NB4 (cell line): ENCODE measurements around the gene AXL.

Experiments used
- POLR2A ChIP-seq: IDR thresholded peaks from 2 replicates; pipeline ENCODE4 v1.6.1; 2011; ENCODE audit warnings: mild to moderate bottlenecking; ENCODE audit not compliant: insufficient read length; ENCODE audit errors: extremely low read depth
- TF ChIP-seq, protein P1 (sequence below): IDR thresholded peaks from one replicate; pipeline ENCODE4 v1.5.1; 2012; ENCODE audit warnings: low read depth, low read length

GRCh38 chr19:41303954-41304353, 84.9 kb downstream of the AXL start:
- no peak for TF ChIP-seq POLR2A
- TF ChIP-seq, protein P1, sequence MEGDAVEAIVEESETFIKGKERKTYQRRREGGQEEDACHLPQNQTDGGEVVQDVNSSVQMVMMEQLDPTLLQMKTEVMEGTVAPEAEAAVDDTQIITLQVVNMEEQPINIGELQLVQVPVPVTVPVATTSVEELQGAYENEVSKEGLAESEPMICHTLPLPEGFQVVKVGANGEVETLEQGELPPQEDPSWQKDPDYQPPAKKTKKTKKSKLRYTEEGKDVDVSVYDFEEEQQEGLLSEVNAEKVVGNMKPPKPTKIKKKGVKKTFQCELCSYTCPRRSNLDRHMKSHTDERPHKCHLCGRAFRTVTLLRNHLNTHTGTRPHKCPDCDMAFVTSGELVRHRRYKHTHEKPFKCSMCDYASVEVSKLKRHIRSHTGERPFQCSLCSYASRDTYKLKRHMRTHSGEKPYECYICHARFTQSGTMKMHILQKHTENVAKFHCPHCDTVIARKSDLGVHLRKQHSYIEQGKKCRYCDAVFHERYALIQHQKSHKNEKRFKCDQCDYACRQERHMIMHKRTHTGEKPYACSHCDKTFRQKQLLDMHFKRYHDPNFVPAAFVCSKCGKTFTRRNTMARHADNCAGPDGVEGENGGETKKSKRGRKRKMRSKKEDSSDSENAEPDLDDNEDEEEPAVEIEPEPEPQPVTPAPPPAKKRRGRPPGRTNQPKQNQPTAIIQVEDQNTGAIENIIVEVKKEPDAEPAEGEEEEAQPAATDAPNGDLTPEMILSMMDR, result no peak
